H9 (cell line): ENCODE data around the gene GLYATL1. TPM values are rescaled to one million over a fixed set of nuclear protein-coding genes. Genes with fewer than 3 reads are reported as not detected.

Source experiments
- DNase-seq: peaks from one replicate; pipeline ENCODE4 v3.0.0-alpha.2; 2017
- H2AFZ ChIP-seq: one replicate; pipeline ENCODE4 v1.6.1; 2013; ENCODE audit warnings: mild to moderate bottlenecking, low read length, control low read depth, moderate library complexity
- H2AK5ac ChIP-seq: 2 replicates; pipeline ENCODE4 v1.6.1; 2013; ENCODE audit warnings: low read length, control low read depth, mixed read lengths; ENCODE audit not compliant: insufficient read length
- H2BK120ac ChIP-seq: one replicate; pipeline ENCODE4 v1.6.1; 2013; ENCODE audit warnings: low read depth, mild to moderate bottlenecking, low read length, control low read depth, inconsistent platforms; ENCODE audit not compliant: poor library complexity, severe bottlenecking
- H2BK12ac ChIP-seq: 2 replicates; pipeline ENCODE4 v1.6.1; 2013; ENCODE audit warnings: low read length, control low read depth, mixed read lengths, low read depth; ENCODE audit not compliant: insufficient read length
- H2BK15ac ChIP-seq: 2 replicates; pipeline ENCODE4 v1.6.1; 2013; ENCODE audit warnings: low read depth, low read length, control low read depth
- H2BK20ac ChIP-seq: one replicate; pipeline ENCODE4 v1.6.1; 2013; ENCODE audit warnings: low read depth, mild to moderate bottlenecking, low read length, control low read depth, inconsistent platforms; ENCODE audit not compliant: poor library complexity, severe bottlenecking
- H2BK5ac ChIP-seq: 2 replicates; pipeline ENCODE4 v1.6.1; 2013; ENCODE audit warnings: low read length, control low read depth, mixed read lengths; ENCODE audit not compliant: insufficient read length
- H3K14ac ChIP-seq: 2 replicates; pipeline ENCODE4 v1.6.1; 2013; ENCODE audit warnings: low read length, control low read depth; ENCODE audit not compliant: insufficient read depth
- H3K18ac ChIP-seq: 2 replicates; pipeline ENCODE4 v1.6.1; 2013; ENCODE audit warnings: low read depth, mild to moderate bottlenecking, mixed read lengths, low read length, control low read depth; ENCODE audit not compliant: insufficient read length
- H3K23ac ChIP-seq: 2 replicates; pipeline ENCODE4 v1.6.1; 2013; ENCODE audit warnings: low read length, control low read depth, mixed read lengths, low read depth; ENCODE audit not compliant: insufficient read length
- H3K23me2 ChIP-seq: 2 replicates; pipeline ENCODE4 v1.6.1; 2013; ENCODE audit warnings: low read depth, mild to moderate bottlenecking, mixed read lengths, low read length, control low read depth; ENCODE audit not compliant: insufficient read length, poor library complexity, severe bottlenecking
- H3K27ac ChIP-seq: 2 replicates; pipeline ENCODE4 v1.5.1; 2013; ENCODE audit warnings: low read length, control low read depth, mixed read lengths, low read depth; ENCODE audit not compliant: insufficient read length
- H3K27me3 ChIP-seq: 2 replicates; pipeline ENCODE4 v1.6.1; 2013; ENCODE audit warnings: low read length, control low read depth, inconsistent platforms; ENCODE audit not compliant: insufficient read depth
- H3K4ac ChIP-seq: 2 replicates; pipeline ENCODE4 v1.6.1; 2013; ENCODE audit warnings: low read depth, mild to moderate bottlenecking, control low read depth, inconsistent platforms, low read length, moderate library complexity
- H3K4me1 ChIP-seq: 2 replicates; pipeline ENCODE4 v1.6.1; 2013; ENCODE audit warnings: low read length, control low read depth, inconsistent platforms; ENCODE audit not compliant: insufficient read depth
- H3K4me2 ChIP-seq: 2 replicates; pipeline ENCODE4 v1.6.1; 2013; ENCODE audit warnings: low read length, control low read depth, mixed read lengths; ENCODE audit not compliant: insufficient read length, insufficient read depth
- H3K56ac ChIP-seq: 2 replicates; pipeline ENCODE4 v1.6.1; 2013; ENCODE audit warnings: low read depth, mild to moderate bottlenecking, mixed read lengths, low read length, control low read depth; ENCODE audit not compliant: insufficient read length
- H3K79me1 ChIP-seq: 2 replicates; pipeline ENCODE4 v1.6.1; 2013; ENCODE audit warnings: low read depth, mild to moderate bottlenecking, moderate library complexity, low read length, control low read depth, inconsistent platforms; ENCODE audit not compliant: insufficient read depth, poor library complexity, severe bottlenecking
- H3K79me2 ChIP-seq: 2 replicates; pipeline ENCODE4 v1.6.1; 2013; ENCODE audit warnings: low read length, control low read depth, inconsistent platforms; ENCODE audit not compliant: insufficient read depth
- H3K9ac ChIP-seq: 2 replicates; pipeline ENCODE4 v1.6.1; 2013; ENCODE audit warnings: low read length, control low read depth, mixed read lengths; ENCODE audit not compliant: insufficient read length; ENCODE audit errors: extremely low read depth
- H3K9me3 ChIP-seq: one replicate; pipeline ENCODE4 v1.6.1; 2013; ENCODE audit warnings: low read depth, low read length, inconsistent platforms; ENCODE audit not compliant: control insufficient read depth
- H3T11ph ChIP-seq: one replicate; pipeline ENCODE4 v1.6.1; 2013; ENCODE audit warnings: mild to moderate bottlenecking, low read length, control low read depth, inconsistent platforms
- H4K20me1 ChIP-seq: one replicate; pipeline ENCODE4 v1.6.1; 2013; ENCODE audit not compliant: control insufficient read depth, insufficient read length, insufficient read depth
- H4K5ac ChIP-seq: 2 replicates; pipeline ENCODE4 v1.6.1; 2013; ENCODE audit warnings: low read depth, mild to moderate bottlenecking, mixed read lengths, low read length, control low read depth; ENCODE audit not compliant: insufficient read length
- H4K8ac ChIP-seq: replicated peaks from 2 replicates; pipeline ENCODE4 v1.6.1; 2013; ENCODE audit warnings: low read length, control low read depth, mixed read lengths, low read depth; ENCODE audit not compliant: insufficient read length
- H4K91ac ChIP-seq: 2 replicates; pipeline ENCODE4 v1.6.1; 2013; ENCODE audit warnings: low read depth, mild to moderate bottlenecking, moderate library complexity, mixed read lengths, low read length, control low read depth; ENCODE audit not compliant: insufficient read length
- H3K27ac Mint-ChIP-seq, 3 experiments: 2 replicates in 2 of 3; 3 replicates in 1 of 3; pipeline ENCODE4 v1.8.0; 2020 to 2021; ENCODE audit warnings: mixed read lengths in 3 of 3, mild to moderate bottlenecking in 1 of 3, moderate library complexity in 1 of 3
- H3K27me3 Mint-ChIP-seq: 2 replicates; pipeline ENCODE4 v1.8.0; 2021; ENCODE audit warnings: low read depth, mild to moderate bottlenecking, moderate library complexity, mixed read lengths
- H3K36me3 Mint-ChIP-seq, 3 experiments: 2 replicates in 2 of 3; 3 replicates in 1 of 3; pipeline ENCODE4 v1.8.0; 2020 to 2021; ENCODE audit warnings: low read depth in 3 of 3, mixed read lengths in 3 of 3; ENCODE audit not compliant: insufficient read depth in 1 of 3
- H3K4me1 Mint-ChIP-seq, 2 experiments: 2 replicates each; pipeline ENCODE4 v1.8.0; 2020; ENCODE audit warnings: mixed read lengths in 2 of 2
- H3K4me3 Mint-ChIP-seq, 2 experiments: 2 replicates in 1 of 2; 3 replicates in 1 of 2; pipeline ENCODE4 v1.8.0; 2020 to 2021; ENCODE audit warnings: mild to moderate bottlenecking in 2 of 2, mixed read lengths in 2 of 2, moderate library complexity in 1 of 2
- H3K9me3 Mint-ChIP-seq, 2 experiments: 2 replicates in 1 of 2; 3 replicates in 1 of 2; pipeline ENCODE4 v1.8.0; 2020; ENCODE audit warnings: mild to moderate bottlenecking in 2 of 2, mixed read lengths in 2 of 2, moderate library complexity in 1 of 2
- WGBS: extraction: QIAGEN DNeasy Blood & Tissue Kit; methylation state at CpG from one replicate; pipeline ENCODE4 v1.1.7; 2013; ENCODE audit warnings: missing lambda C conversion rate, low lambda C conversion rate, mixed read lengths; ENCODE audit not compliant: insufficient read length; ENCODE audit errors: extremely low coverage; 5-methylcytosine and 5-hydroxymethylcytosine counted together
- total RNA-seq: library from RNA; stranded (reverse); gene quantifications from 2 replicates; pipeline ENCODE4 v1.2.1, GENCODE V29; 2021
- TF ChIP-seq, protein P1 (sequence below): fragments of 200-600 bp; sonication (generic); conservative IDR thresholded peaks from 3 replicates; pipeline ENCODE4 v1.8.0; 2021; ENCODE audit warnings: antibody characterized with exemption, mild to moderate bottlenecking

GLYATL1 gene
- total RNA-seq, 1 experiment from 2014 or later = 2.8 TPM

DNA sequence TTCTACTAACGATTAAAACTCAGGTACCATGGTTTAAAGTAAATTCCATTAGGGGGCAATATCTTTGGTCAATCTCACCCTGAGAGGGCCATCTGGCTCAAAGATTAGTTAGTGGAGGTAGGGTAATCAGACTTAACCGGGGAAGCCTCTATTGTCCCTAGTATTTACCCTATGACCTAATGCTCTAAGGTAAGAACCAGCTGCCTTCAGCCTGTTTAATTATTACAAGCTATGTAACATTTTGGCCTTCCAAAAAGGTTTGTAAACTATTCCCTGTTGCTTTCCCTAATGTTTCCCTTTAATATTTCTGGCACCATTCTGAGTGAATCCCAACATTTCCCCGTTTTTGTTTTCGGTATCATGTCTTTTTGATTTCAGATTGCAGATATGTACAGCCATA, 15.1 kb upstream of the GLYATL1 start:
- H3K23me2 ChIP-seq = no peaks in the 10 kb centered on the region
- H3K23ac ChIP-seq = no peak overlapping the region
- H3K4me2 ChIP-seq = no peak overlapping the region
- no peaks in the 10 kb centered on the region for H3K79me2 ChIP-seq
- H3K27me3 ChIP-seq = no peaks in the 10 kb centered on the region
- H3K27ac Mint-ChIP-seq = no peak overlapping the region
- H2BK5ac ChIP-seq = no peak overlapping the region
- H2BK20ac ChIP-seq = no peak overlapping the region
- H3K79me1 ChIP-seq = no peaks in the 10 kb centered on the region
- H3K18ac ChIP-seq = no peak overlapping the region
- H4K5ac ChIP-seq = no peak overlapping the region
- no peak overlapping the region for H2BK12ac ChIP-seq
- no CpG with 5 or more reads among the region's 4 CpGs for WGBS
- no peak overlapping the region for H4K8ac ChIP-seq
- H3K27me3 Mint-ChIP-seq = peaks cover 2% of the 10 kb centered on the region; the same call in 1 of the 2 replicates
- no peak overlapping the region for H2BK120ac ChIP-seq
- H3T11ph ChIP-seq = peak overlapping the region; percentile 38
- no peak overlapping the region for H3K9ac ChIP-seq
- TF ChIP-seq, protein P1, sequence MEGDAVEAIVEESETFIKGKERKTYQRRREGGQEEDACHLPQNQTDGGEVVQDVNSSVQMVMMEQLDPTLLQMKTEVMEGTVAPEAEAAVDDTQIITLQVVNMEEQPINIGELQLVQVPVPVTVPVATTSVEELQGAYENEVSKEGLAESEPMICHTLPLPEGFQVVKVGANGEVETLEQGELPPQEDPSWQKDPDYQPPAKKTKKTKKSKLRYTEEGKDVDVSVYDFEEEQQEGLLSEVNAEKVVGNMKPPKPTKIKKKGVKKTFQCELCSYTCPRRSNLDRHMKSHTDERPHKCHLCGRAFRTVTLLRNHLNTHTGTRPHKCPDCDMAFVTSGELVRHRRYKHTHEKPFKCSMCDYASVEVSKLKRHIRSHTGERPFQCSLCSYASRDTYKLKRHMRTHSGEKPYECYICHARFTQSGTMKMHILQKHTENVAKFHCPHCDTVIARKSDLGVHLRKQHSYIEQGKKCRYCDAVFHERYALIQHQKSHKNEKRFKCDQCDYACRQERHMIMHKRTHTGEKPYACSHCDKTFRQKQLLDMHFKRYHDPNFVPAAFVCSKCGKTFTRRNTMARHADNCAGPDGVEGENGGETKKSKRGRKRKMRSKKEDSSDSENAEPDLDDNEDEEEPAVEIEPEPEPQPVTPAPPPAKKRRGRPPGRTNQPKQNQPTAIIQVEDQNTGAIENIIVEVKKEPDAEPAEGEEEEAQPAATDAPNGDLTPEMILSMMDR = no peak
- no peak overlapping the region; a peak in 1 of 5 replicates for H3K4me3 Mint-ChIP-seq
- no peak overlapping the region for H2AFZ ChIP-seq
- no peak for DNase-seq
- H4K20me1 ChIP-seq = no peaks in the 10 kb centered on the region
- H3K4me1 Mint-ChIP-seq = peaks cover 45 to 49% of the 10 kb centered on the region in 2 experiments
- peaks cover 2% of the 10 kb centered on the region; the same call in 1 of the 2 replicates for H3K4me1 ChIP-seq
- no peaks in the 10 kb centered on the region for H3K36me3 Mint-ChIP-seq
- H3K9me3 ChIP-seq = no peaks in the 10 kb centered on the region
- H2AK5ac ChIP-seq = no peak overlapping the region
- no peak overlapping the region for H3K27ac ChIP-seq
- H3K14ac ChIP-seq = peak overlapping the region; percentile 13; the same call in 1 of the 2 replicates
- H2BK15ac ChIP-seq = no peak overlapping the region
- no peak overlapping the region for H4K91ac ChIP-seq
- H3K56ac ChIP-seq = no peak overlapping the region
- H3K4ac ChIP-seq = no peak overlapping the region
- H3K9me3 Mint-ChIP-seq = no peaks in the 10 kb centered on the region
